GM12878 (cell line): ENCODE results near the gene ARID3B. TPM values are rescaled to one million over a fixed set of nuclear protein-coding genes. Genes with fewer than 3 reads are reported as not detected.

ENCODE experiments used
- BCLAF1 ChIP-seq: fragments of 450-650 bp; IDR thresholded peaks from 2 replicates; pipeline ENCODE4 v1.6.1; 2017; ENCODE audit warnings: antibody characterized with exemption, mild to moderate bottlenecking, moderate library complexity
- E2F8 ChIP-seq: fragments of 450-650 bp; IDR thresholded peaks from 2 replicates; pipeline ENCODE4 v1.6.1; 2018; ENCODE audit warnings: mild to moderate bottlenecking, low read depth, moderate library complexity; ENCODE audit not compliant: partially characterized antibody
- EED ChIP-seq: sonication (generic); IDR thresholded peaks from 2 replicates; pipeline ENCODE4 v1.6.1; 2016; ENCODE audit warnings: antibody characterized with exemption, low read depth
- KAT2A ChIP-seq: conservative IDR thresholded peaks from 2 replicates; pipeline ENCODE4 v1.6.1; 2011; ENCODE audit warnings: low read depth, low read length; ENCODE audit not compliant: control insufficient read depth
- KLF5 ChIP-seq: fragments of 450-650 bp; IDR thresholded peaks from 2 replicates; pipeline ENCODE4 v1.6.1; 2014; ENCODE audit warnings: mild to moderate bottlenecking; ENCODE audit not compliant: partially characterized antibody
- MTA3 ChIP-seq: IDR thresholded peaks from 2 replicates; pipeline ENCODE4 v1.6.1; 2012; ENCODE audit warnings: low read length, inconsistent platforms, borderline replicate concordance
- PAX8 ChIP-seq: fragments of 450-650 bp; IDR thresholded peaks from 2 replicates; pipeline ENCODE4 v1.6.1; 2017; ENCODE audit warnings: mild to moderate bottlenecking, moderate library complexity
- RELB ChIP-seq: fragments of 450-650 bp; IDR thresholded peaks from 2 replicates; pipeline ENCODE4 v1.6.1; 2017; ENCODE audit warnings: low read depth, mild to moderate bottlenecking, moderate library complexity
- SIN3A ChIP-seq: IDR thresholded peaks from 2 replicates; pipeline ENCODE4 v1.6.1; 2012; ENCODE audit warnings: low read depth, low read length, improper control_type of control experiment
- ZNF274 ChIP-seq: IDR thresholded peaks from one replicate; pipeline ENCODE4 v1.8.0; 2011; ENCODE audit not compliant: insufficient read length, insufficient read depth
- polyA plus RNA-seq, 11 experiments: library from polyadenylated mRNA; depleted of rRNA in 4 of 11; unstranded in 6 of 11; stranded (reverse) in 5 of 11; fragments of >200 nt; fragmentation: Nextera tagmentation in 4 of 11; fragmentation: Illumina TruSeq in 1 of 11; extraction: Ambion mirVana in 4 of 11; extraction: Trizol in 1 of 11; gene quantifications; 1 replicate in 1 of 11; 2 replicates in 10 of 11; pipeline versions ENCODE4 v1.2.1 to v1.2.3, GENCODE V29; 2011 to 2016; ENCODE audit warnings: inconsistent platforms in 2 of 11, missing spikeins in 2 of 11, low read depth in 1 of 11
- total RNA-seq, 4 experiments: library from RNA; depleted of rRNA in 3 of 4; stranded (reverse); fragments of >200 nt in 3 of 4; fragmentation: Illumina TruSeq in 1 of 4; extraction: Trizol in 1 of 4; gene quantifications; 2 replicates each; pipeline versions ENCODE4 v1.2.1 to v1.2.3, GENCODE V29; 2013 to 2021

The ARID3B gene
- total and polyA plus RNA-seq, 10 of the 15 experiments (the other 5 are each of a cell fraction or from before 2014, with no cell fraction given): 1.1 to 33.4 (median 24.0) TPM

DNA sequence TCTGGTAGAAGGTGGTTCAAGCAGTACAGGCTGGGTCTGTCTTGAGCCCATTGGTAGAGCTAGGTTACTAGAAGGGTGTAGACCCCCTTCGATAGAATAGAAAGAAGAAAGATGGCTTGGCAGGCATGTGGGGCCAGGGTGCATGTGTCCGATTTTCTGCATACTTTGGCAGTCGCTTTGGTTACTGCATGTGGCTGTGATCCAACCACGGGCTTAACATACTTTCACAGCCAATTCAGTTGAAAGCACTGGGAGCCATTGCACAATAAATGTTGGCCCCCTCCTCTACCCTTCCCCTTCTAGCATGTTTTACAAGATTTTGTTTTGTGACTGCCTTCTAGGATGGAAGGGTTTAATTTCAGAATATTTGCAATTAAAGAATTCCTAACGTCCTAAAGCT is 7.2 kb downstream of the ARID3B start (continued):
- no peak for TF ChIP-seq ZNF274
- TF ChIP-seq SIN3A: no peak
- TF ChIP-seq EED: no peak
- TF ChIP-seq KLF5: no peak
- TF ChIP-seq RELB: no peak
- no peak for TF ChIP-seq PAX8
- TF ChIP-seq KAT2A: no peak
- no peak for TF ChIP-seq BCLAF1
- TF ChIP-seq E2F8: no peak
- TF ChIP-seq MTA3: no peak
